T1000 (cell line): ENCODE measurements around the gene CD1E.
"Not testable (repeated sequence)": the region's sequence is repeated elsewhere in the genome, so short reads cannot be mapped to it uniquely, and the experiment has no call there.

Experiments used
- DNase-seq: peaks from one replicate; lab custom pipeline; 2025; ENCODE audit warnings: mixed read lengths; lab: John Stamatoyannopoulos, UW

Gene CD1E

GRCh38 chr1:158362941-158363340 lies 9.2 kb downstream of the CD1E start:
- DNase-seq: no peak

DNA sequence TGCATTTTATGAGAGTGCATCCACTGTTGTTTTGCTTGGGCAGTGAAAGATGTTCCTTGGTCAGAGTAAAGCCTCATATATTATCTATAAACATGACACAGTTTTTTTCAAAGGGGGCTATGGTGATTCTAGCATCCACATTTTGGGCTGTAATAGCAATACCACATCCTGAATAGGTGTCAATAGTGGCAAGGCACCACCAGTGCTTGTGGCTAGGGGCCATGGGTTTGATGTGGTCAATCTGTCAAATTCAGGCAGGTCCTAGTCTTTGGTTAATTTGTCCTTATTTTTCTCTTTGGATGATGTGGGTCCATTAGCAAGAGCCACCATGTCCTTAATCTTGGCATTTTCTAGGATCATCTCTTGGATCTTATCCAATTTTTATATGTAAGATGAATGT lies 13.1 kb downstream of the CD1E start:
- no peak for DNase-seq

DNA sequence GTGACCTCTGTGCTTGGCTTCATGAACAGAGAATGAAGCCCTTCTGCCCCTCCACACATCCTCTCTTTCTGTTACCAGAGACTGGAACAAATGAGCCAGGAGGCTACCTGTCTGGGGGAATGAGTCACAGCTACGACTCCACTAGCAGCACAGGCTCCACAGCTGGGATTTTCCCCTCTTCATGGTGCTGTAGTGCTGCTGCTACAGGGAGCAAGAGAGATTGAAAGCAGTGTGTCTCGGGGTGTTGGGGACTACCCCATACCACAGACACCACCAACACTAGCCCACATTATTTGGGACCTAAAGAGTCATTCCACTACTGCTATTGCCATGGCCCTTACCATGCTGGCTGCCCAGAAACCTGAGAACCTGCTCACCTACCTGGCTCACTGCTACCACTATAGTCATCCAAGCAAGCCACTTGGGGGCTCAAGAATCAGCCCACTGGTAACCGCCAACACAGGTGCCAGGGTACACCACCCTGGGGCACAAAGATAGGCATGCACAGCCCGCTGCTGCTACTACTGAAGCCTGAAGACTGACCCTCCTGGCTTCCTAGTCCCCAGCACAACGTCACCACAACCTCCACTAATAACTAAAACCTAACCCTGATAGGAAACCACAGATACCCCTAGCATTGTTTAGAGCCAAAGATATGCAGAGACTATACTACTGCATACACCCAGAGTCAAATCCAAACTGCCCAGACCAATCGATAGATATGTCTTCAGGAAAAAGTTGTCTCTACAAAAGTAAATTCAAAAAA lies 17.7 kb downstream of the CD1E start:
- no peak for DNase-seq

- DNase-seq: not testable (repeated sequence)
These were observed 20.4 kb downstream of the CD1E start for GRCh38 chr1:158374101-158374500.

GRCh38 chr1:158374860-158375259 lies 21.2 kb downstream of the CD1E start:
- no peak for DNase-seq

- DNase-seq: no peak
These were observed 36.6 kb downstream of the CD1E start for GRCh38 chr1:158390331-158390730.

DNA sequence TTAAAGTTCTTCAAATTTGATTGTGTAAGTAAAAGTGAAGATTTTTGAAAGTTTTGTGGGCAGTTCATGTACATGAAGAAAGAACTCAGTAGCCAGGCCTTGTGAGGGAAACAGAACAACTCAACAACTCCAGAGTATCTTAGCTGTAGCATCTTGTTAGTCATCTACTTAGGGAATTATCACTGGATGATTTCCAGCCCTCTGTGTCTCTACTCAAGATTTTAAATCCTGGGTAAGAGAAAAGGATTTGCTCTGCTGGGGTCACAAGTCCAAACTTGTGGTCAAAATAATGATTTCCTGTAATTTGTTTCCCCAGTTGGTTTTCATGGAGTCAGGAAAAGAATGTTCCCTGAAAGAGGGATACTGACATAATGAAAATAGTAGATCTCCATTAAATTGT lies 37.4 kb downstream of the CD1E start:
- no peak for DNase-seq

GRCh38 chr1:158393476-158393875 lies 39.8 kb downstream of the CD1E start:
- no peak for DNase-seq

GRCh38 chr1:158396646-158397045 lies 43.0 kb downstream of the CD1E start:
- DNase-seq: no peak

- DNase-seq: no peak
These were observed 45.3 kb downstream of the CD1E start, which contains the start of gene OR10T2 for GRCh38 chr1:158398818-158399514. Gene OR10T2 (minus strand): TSS chr1:158399466. CDS start chr1:158399466, 0 bp downstream.

DNA sequence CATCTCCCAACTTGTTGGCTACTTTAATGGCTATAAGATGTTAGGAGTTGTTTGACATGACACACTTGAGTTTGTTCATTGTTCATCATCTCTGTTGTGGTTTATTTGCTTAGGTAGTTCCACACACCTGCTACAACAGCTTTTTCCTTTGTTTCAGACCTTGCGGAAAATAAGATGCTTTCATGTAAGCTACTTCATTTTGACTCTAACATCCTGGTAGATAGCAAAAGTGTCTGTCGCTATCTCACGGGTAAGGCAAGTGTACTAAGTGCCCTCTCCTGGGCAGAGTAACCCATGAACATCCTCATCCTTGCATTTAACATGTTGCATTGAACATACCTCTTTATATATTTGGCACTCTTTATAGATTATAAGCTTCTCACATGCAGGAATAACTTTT lies 47.2 kb downstream of the CD1E start:
- DNase-seq: no peak

- no peak for DNase-seq
These were observed 53.4 kb downstream of the CD1E start for GRCh38 chr1:158407092-158407491.
